NCI-H2107 treated with DMSO at 0.1 percent for 48 hours (cell line): ENCODE measurements around the gene ZBTB8A.
"Not testable (repeated sequence)": the region's sequence is repeated elsewhere in the genome, so short reads cannot be mapped to it uniquely, and the experiment has no call there.

ENCODE experiments used
- DNase-seq: peaks from one replicate; lab custom pipeline; 2025; ENCODE audit not compliant: unreplicated experiment; lab: John Stamatoyannopoulos, UW

Gene ZBTB8A

GRCh38 chr1:32536117-32536516 is 3.1 kb upstream of the ZBTB8A start:
- DNase-seq = no peak

- DNase-seq = no peak
Measured at GRCh38 chr1:32536764-32537163, 2.5 kb upstream of the ZBTB8A start.

GRCh38 chr1:32539584-32540571 is 651 bp downstream of the ZBTB8A start:
- peak; percentile 32 for DNase-seq

GRCh38 chr1:32540605-32541004 is 1.4 kb downstream of the ZBTB8A start:
- peak; percentile 63 for DNase-seq

GRCh38 chr1:32541064-32541566 is 1.9 kb downstream of the ZBTB8A start:
- no peak for DNase-seq

GRCh38 chr1:32546611-32547010 is 7.4 kb downstream of the ZBTB8A start:
- no peak for DNase-seq

GRCh38 chr1:32549616-32550015 is 10.4 kb downstream of the ZBTB8A start:
- DNase-seq = no peak

- DNase-seq = no peak
Measured at GRCh38 chr1:32554288-32554687, 15.1 kb downstream of the ZBTB8A start.

GRCh38 chr1:32557035-32557434 is 17.8 kb downstream of the ZBTB8A start:
- not testable (repeated sequence) for DNase-seq

- DNase-seq = no peak
Measured at GRCh38 chr1:32557812-32558211, 18.6 kb downstream of the ZBTB8A start.

GRCh38 chr1:32568929-32569328 is 29.7 kb downstream of the ZBTB8A start:
- DNase-seq = no peak

- DNase-seq = no peak
Measured at GRCh38 chr1:32580348-32581017, 41.3 kb downstream of the ZBTB8A start.

GRCh38 chr1:32592943-32593342 is 53.7 kb downstream of the ZBTB8A start:
- no peak for DNase-seq

GRCh38 chr1:32600034-32600433 is 60.8 kb downstream of the ZBTB8A start:
- no peak for DNase-seq

GRCh38 chr1:32605711-32606424 is 66.6 kb downstream of the ZBTB8A start:
- DNase-seq = no peak

GRCh38 chr1:32606565-32607371 is 67.5 kb downstream of the ZBTB8A start:
- DNase-seq = no peak

- no peak for DNase-seq
Measured at GRCh38 chr1:32609180-32609579, 70.0 kb downstream of the ZBTB8A start.

GRCh38 chr1:32611859-32612188 is 72.6 kb downstream of the ZBTB8A start:
- DNase-seq = no peak

GRCh38 chr1:32612189-32612881 is 73.1 kb downstream of the ZBTB8A start:
- DNase-seq = peak; percentile 83

- DNase-seq = no peak
Measured at GRCh38 chr1:32613472-32613871, 74.2 kb downstream of the ZBTB8A start.
